GM06990 (cell line): ENCODE data around the gene TNFRSF13B.
A peak's percentile ranks its signal among the peaks of the same experiment; 100 is the strongest.

ENCODE experiments used
- DNase-seq: peaks from one replicate; pipeline ENCODE4 v3.0.0-alpha.2; 2011; ENCODE audit not compliant: insufficient read length; ENCODE audit errors: extremely low read depth
- H3K27me3 ChIP-seq: replicated peaks from 2 replicates; pipeline ENCODE4 v1.6.0; 2011; ENCODE audit warnings: low read length; ENCODE audit not compliant: control insufficient read depth, insufficient read depth
- H3K36me3 ChIP-seq: 2 replicates; pipeline ENCODE4 v1.5.1; 2011; ENCODE audit warnings: low read length; ENCODE audit not compliant: control insufficient read depth, insufficient read depth
- H3K4me3 ChIP-seq: replicated peaks from 2 replicates; pipeline ENCODE4 v1.5.1; 2011; ENCODE audit warnings: low read depth, mild to moderate bottlenecking, control low read depth, low read length
- TF ChIP-seq, protein P1 (sequence below): IDR thresholded peaks from 2 replicates; pipeline ENCODE4 v1.5.1; 2011; ENCODE audit warnings: low read length, control low read depth, mild to moderate bottlenecking, inconsistent platforms; ENCODE audit not compliant: insufficient read depth, poor library complexity, severe bottlenecking

Gene TNFRSF13B

DNA sequence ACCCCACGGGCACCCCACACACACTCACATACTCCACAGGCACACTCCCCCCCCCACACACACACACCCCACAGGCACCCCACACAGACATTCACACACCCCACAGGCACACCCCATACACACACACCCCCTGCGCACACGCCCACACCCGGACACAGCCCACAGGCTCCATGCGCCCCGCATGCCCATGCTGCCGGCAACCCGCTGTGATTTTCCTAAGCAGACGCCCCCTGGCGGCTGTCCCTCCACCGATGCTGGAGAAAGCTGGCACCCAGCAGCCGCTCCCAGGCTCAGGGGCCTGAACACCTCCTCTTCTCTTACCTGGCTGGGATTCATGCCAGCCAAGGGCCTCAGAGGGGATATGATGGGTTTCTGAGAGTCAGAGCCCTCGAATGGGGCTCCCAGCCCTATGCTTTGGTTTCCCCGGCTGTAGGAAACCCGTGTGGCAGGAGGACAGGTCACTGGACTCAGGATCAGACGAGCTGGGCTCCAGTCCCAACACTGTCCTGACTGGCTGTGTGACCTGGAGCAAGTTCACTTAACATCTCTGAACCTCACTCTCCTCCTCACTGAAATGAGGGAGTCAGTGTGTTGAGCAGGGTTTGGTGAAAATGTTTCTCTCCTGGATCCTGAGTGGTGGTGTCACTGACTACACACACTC lies 19.6 kb upstream of the TNFRSF13B start:
- DNase-seq: peak; percentile 76
- Histone ChIP-seq H3K36me3 (no peaks in the 10 kb centered on the region), H3K4me3 (no peak overlapping the region), H3K27me3 (no peaks in the 10 kb centered on the region)
- TF ChIP-seq, protein P1, sequence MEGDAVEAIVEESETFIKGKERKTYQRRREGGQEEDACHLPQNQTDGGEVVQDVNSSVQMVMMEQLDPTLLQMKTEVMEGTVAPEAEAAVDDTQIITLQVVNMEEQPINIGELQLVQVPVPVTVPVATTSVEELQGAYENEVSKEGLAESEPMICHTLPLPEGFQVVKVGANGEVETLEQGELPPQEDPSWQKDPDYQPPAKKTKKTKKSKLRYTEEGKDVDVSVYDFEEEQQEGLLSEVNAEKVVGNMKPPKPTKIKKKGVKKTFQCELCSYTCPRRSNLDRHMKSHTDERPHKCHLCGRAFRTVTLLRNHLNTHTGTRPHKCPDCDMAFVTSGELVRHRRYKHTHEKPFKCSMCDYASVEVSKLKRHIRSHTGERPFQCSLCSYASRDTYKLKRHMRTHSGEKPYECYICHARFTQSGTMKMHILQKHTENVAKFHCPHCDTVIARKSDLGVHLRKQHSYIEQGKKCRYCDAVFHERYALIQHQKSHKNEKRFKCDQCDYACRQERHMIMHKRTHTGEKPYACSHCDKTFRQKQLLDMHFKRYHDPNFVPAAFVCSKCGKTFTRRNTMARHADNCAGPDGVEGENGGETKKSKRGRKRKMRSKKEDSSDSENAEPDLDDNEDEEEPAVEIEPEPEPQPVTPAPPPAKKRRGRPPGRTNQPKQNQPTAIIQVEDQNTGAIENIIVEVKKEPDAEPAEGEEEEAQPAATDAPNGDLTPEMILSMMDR: peak; percentile 93

DNA sequence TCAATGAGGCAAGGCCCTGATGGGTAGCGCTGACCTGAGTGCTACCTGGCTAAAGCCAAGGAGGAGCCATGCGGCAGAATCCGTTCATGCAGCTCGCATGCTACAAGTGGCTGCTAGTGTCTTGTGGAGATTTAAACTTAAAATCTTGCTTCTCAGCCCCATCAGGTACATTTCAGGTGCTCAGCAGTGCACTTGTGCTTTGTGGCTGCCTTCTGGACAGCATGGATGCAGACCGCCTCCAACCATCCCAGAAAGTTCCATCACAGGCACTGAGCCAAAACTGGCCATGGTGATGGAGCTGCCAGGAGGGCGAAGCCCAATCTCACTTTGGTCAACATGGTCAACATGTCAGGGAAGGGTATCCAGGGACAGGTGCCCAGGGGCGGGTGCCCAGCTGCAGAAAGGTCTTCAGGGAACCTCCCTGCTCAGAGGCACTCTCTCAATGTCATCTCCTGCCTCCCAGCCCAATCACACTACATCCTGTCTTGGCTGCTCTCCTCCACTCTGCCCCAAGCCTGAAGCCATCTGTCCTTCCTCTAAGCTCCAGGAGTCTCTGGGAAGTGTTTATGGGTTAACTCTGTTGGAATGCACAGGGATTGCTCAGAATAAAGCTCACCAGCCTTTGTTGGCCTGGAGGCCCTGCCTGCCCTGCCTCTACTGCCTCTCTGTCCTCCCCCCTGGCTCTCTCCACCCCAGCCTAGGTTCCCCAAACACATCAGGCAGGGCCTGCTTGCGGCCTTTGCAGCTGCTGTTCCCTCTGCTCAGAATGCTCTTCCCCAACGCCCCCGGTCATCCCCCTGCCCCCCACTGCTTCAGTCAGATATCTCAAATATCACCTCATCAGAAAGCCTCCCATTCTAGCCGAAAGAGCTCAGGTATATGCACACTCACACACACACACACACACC lies 18.3 kb upstream of the TNFRSF13B start:
- peak overlapping the region; percentile 2 for H3K4me3 ChIP-seq
- DNase-seq: no peak
- no peaks in the 10 kb centered on the region for H3K27me3 ChIP-seq
- no peaks in the 10 kb centered on the region for H3K36me3 ChIP-seq
- TF ChIP-seq, protein P1: no peak

DNA sequence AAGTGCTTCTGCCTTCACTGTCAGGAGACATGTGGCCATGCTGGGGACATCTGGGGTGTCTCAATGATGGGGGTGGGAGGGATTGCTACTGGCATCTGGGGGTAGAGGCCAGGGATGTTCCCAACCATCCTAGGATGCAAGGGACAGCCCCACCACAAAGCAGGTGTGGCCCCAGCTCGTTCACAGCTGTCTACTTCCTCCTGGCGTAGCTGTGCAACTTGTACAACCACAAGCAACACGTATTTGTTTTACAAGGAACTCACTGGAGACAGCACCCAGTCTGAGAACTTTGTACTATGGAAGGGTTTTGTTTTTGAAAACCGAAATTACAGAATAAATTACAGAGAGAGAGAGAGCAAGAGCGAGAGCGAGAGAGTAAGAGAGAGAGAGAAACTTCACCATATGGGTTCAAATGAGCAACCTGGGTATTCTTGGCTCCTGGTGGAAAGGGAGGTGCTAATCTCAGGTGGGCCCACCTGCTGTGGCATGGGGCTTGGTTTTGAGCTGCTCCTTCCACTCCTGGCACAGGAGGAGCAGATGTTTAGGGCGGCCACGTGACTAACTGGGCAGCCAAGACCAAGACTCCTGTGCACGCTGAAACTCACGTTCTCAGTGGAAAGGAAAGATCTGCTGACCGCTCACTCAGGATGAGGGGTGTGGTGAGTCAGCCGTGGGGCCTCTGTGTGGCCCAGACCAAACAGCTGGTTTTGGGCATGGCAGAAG lies 17.5 kb upstream of the TNFRSF13B start:
- DNase-seq: peak; percentile 80
- TF ChIP-seq, protein P1: no peak
- Histone ChIP-seq H3K27me3 (no peaks in the 10 kb centered on the region), H3K4me3 (peak overlapping the region; percentile 42), H3K36me3 (no peaks in the 10 kb centered on the region)

DNA sequence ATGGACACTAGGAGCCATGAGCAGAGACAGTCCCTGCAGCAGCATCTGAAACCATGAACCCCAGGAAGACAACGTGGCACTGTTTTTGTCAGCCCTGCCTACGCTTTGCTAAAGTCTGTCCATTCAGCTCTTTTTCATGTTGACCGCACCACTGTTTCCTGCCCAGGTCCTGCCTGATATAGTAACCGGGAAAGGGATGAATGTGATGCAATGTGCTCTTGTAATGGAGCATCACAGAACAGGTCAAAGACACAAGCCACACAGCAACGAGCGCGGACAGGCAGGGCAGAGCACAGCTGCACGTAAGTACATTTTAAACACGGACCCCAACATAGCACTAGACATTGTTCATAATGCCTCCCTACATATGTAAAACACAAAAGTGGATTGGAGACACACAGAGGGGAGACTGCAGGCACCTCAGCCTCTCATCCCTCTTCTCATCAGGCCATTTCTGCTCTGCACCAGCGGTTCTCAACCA lies 16.9 kb upstream of the TNFRSF13B start:
- Histone ChIP-seq H3K27me3 (no peaks in the 10 kb centered on the region), H3K4me3 (peak overlapping the region; percentile 42), H3K36me3 (no peaks in the 10 kb centered on the region)
- peak; percentile 63 for DNase-seq
- TF ChIP-seq, protein P1: no peak

DNA sequence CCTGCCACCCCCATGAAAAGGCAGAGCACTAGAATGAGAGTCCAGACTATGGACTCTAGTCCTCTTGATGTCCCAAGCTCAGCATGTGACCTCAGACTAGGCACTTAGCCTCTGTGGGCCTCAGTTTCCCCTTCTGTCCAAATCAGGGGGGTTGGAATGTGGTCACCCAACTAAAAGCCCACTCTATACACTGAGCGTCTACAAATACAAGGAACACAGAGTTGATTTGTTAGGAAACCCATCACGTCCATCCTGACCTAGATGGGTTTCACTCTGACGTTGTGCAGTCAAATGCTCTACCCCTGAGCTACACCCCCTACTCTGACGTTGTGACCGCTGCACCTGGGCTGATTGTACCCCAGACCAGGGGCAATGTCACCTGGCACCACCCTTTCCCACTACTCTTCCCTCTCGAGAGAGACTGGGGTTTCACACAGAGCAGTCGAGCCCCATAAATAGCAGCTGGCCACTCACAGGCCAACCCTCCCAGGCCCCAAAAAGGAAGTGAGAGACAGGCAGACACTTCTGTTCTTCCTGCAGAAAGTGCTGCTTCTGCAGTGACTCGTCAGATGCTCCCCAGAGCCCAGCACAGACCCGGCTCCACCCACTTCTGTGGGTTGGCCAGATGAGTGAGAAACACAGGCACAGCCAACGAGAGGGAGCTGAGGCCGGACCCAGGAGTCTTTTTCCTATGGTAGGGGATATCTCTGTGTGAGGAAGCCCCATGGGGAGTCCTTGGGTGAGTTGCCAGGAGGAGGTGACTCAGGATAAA lies 16.1 kb upstream of the TNFRSF13B start:
- peak overlapping the region; percentile 42 for H3K4me3 ChIP-seq
- DNase-seq: peak; percentile 88
- TF ChIP-seq, protein P1: no peak

More for the DNA sequence above, 16.1 kb upstream of the TNFRSF13B start:
- Histone ChIP-seq H3K36me3 (no peaks in the 10 kb centered on the region), H3K27me3 (no peaks in the 10 kb centered on the region)
